ENCODE measurements around the gene TRMO. TPM values are rescaled to one million over a fixed set of nuclear protein-coding genes. Genes with fewer than 3 reads are reported as not detected.

TRMO gene
- total RNA-seq, 2 experiments from 2014 or later, result 42.8 to 45.8 TPM

DNA sequence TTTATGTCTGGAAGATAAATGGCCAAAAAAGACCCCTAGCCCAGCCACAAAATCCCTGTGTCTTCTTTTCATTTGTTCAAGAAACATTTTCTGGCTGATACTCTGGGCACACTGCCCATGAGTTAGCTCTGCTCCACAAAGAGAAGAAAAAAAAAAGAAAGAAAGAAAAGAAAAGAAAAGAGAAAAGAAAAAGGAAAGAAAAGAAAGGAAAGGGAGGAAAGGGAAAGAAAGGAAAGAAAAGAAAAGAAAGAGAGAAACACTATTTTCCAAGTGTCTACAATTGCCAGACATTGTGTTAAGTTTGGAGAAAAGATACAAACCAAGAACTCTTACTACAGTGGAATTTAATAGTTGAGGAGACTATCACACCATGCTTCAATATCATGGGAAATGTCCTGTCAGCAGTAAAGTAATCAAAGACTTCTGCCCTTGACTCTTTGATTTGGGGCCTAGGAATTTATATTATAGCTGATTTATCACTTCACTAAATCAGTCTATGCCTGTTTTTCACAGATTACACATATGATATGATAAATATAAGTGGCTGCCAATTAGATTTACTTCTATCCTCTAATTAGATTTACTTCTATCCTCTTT is 3.0 kb downstream of the TRMO start:
- H3K4me1 ChIP-seq (ENCODE audit: insufficient read depth, low read length), result peaks cover 51% of the 10 kb centered on the region

DNA sequence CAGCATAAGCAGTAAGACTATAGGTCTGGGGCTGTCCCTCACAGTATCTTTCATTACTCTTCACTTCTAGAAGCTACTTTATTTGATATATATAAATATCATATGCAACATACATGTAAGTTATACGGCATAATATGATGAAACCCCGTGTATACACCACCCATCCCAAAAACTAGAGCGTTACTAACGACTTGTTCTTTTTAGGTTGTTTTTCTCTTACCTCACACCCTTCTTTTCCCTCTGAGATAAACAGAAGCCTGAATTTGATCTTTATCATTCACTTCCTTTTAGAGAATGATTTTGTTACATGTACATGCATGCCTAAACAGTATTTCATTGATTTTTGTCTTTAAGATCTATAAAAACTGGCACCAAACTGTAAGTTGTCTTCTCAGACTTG is 3.7 kb downstream of the TRMO start:
- peak overlapping the region; percentile 96 for H3K27ac Mint-ChIP-seq
- ChIA-PET POLR2A (interaction anchor here (0.5 to 6.7 kb wide), 6 partner anchors 10 to 66 kb away, joined by 3 to 181 read pairs (median 8); partner anchors contain the start of gene ANP32B), CTCF (interaction anchor here (0.6 to 9.9 kb wide), 2 partner anchors 15 to 23 kb away, joined by 3 to 221 read pairs; no protein-coding TSS in a partner anchor)
- H3K36me3 Mint-ChIP-seq (ENCODE audit: low read depth), result peaks cover 60% of the 10 kb centered on the region
- H3K27me3 ChIP-seq (ENCODE audit: control insufficient read depth in 1 of 2, insufficient read depth in 2 of 2, low read length in 2 of 2), result no peaks in the 10 kb centered on the region
- no peaks in the 10 kb centered on the region for H3K9me3 Mint-ChIP-seq
- H3K4me1 Mint-ChIP-seq (ENCODE audit: low read depth), result peaks cover 82% of the 10 kb centered on the region
- intact Hi-C loops (cut with DNase I, micrococcal nuclease), result no loop called here
- peaks cover 3% of the 10 kb centered on the region for H3K27me3 Mint-ChIP-seq
- TF ChIP-seq, protein P1, sequence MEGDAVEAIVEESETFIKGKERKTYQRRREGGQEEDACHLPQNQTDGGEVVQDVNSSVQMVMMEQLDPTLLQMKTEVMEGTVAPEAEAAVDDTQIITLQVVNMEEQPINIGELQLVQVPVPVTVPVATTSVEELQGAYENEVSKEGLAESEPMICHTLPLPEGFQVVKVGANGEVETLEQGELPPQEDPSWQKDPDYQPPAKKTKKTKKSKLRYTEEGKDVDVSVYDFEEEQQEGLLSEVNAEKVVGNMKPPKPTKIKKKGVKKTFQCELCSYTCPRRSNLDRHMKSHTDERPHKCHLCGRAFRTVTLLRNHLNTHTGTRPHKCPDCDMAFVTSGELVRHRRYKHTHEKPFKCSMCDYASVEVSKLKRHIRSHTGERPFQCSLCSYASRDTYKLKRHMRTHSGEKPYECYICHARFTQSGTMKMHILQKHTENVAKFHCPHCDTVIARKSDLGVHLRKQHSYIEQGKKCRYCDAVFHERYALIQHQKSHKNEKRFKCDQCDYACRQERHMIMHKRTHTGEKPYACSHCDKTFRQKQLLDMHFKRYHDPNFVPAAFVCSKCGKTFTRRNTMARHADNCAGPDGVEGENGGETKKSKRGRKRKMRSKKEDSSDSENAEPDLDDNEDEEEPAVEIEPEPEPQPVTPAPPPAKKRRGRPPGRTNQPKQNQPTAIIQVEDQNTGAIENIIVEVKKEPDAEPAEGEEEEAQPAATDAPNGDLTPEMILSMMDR (IDR thresholded peaks at IDR 0.05), result no peak
- peaks cover 51% of the 10 kb centered on the region for H3K4me1 ChIP-seq (ENCODE audit: insufficient read depth, low read length)
- peak overlapping the region; percentile 76 for H3K4me3 ChIP-seq (ENCODE audit: low read length)
- DNase-seq, result peak in 3 of 14 experiments; percentile 55 to 60 (median 57)
- H3K9me3 ChIP-seq (ENCODE audit: control insufficient read depth in 1 of 2, insufficient read depth in 1 of 2, low read length in 2 of 2), result no peaks in the 10 kb centered on the region
- peak overlapping the region; percentile 80 for H3K4me3 Mint-ChIP-seq
- ATAC-seq (ENCODE audit: poor library complexity), result no peak
- peaks cover 32% of the 10 kb centered on the region for H3K36me3 ChIP-seq (ENCODE audit: insufficient read depth, low read length)
- peak overlapping the region; percentile 99 for H3K27ac ChIP-seq (ENCODE audit: low read depth in 1 of 2, low read length in 2 of 2)

More for the DNA sequence above, 3.0 kb downstream of the TRMO start:
- DNase-seq (peak in 1 of 14 experiments; percentile 22), ATAC-seq (ENCODE audit: poor library complexity) (no peak)
- intact Hi-C loops (cut with DNase I, micrococcal nuclease), result no loop called here
- Histone ChIP-seq H3K36me3 (ENCODE audit: insufficient read depth, low read length) (peaks cover 25% of the 10 kb centered on the region), H3K9me3 (ENCODE audit: control insufficient read depth in 1 of 2, insufficient read depth in 1 of 2, low read length in 2 of 2) (no peaks in the 10 kb centered on the region), H3K4me3 (ENCODE audit: low read length) (peak overlapping the region; percentile 76), H3K27ac (ENCODE audit: low read depth in 1 of 2, low read length in 2 of 2) (peak overlapping the region; percentile 99), H3K27me3 (ENCODE audit: control insufficient read depth in 1 of 2, insufficient read depth in 2 of 2, low read length in 2 of 2) (no peaks in the 10 kb centered on the region)
- H3K27ac Mint-ChIP-seq, result peak overlapping the region; percentile 96
- ChIA-PET CTCF (interaction anchor here (5.4 to 9.9 kb wide), 2 partner anchors 16 to 30 kb away, joined by 60 to 221 read pairs; no protein-coding TSS in a partner anchor), POLR2A (interaction anchor here (1.2 to 6.7 kb wide), 7 partner anchors 10 to 337 kb away, joined by 3 to 335 read pairs (median 60); partner anchors contain the start of genes ANP32B and TBC1D2)
- peaks cover 80% of the 10 kb centered on the region for H3K4me1 Mint-ChIP-seq (ENCODE audit: low read depth)
- peak overlapping the region; percentile 80 for H3K4me3 Mint-ChIP-seq
- TF ChIP-seq, protein P1 (IDR thresholded peaks at IDR 0.05), result no peak
- H3K36me3 Mint-ChIP-seq (ENCODE audit: low read depth), result peaks cover 53% of the 10 kb centered on the region
- H3K27me3 Mint-ChIP-seq, result peaks cover 3% of the 10 kb centered on the region
- no peaks in the 10 kb centered on the region for H3K9me3 Mint-ChIP-seq

DNA sequence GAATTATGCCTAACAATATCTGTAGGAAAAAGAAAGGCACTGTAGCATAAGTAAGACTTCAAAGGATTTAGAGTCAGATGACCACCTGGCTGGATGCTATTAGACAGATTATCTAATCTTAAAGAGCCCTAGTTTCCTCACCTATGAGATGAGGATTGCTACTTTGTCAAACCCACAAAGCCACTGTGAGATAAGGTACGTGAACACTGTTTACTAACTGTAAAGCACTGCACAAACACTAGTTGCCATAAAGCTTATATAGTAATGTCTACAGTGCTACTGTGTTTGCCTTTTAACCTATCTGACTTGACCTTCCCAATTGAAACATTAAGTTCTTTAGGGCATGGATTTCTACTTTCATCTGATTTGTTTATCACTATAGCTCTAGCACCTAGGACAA is 10.3 kb downstream of the TRMO start:
- peak in 1 of 14 experiments; percentile 21 for DNase-seq
- Histone ChIP-seq H3K4me1 (ENCODE audit: insufficient read depth, low read length) (peaks cover 58% of the 10 kb centered on the region), H3K4me3 (ENCODE audit: low read length) (no peak overlapping the region), H3K36me3 (ENCODE audit: insufficient read depth, low read length) (peaks cover 86% of the 10 kb centered on the region), H3K27me3 (ENCODE audit: control insufficient read depth in 1 of 2, insufficient read depth in 2 of 2, low read length in 2 of 2) (no peaks in the 10 kb centered on the region), H3K9me3 (ENCODE audit: control insufficient read depth in 1 of 2, insufficient read depth in 1 of 2, low read length in 2 of 2) (no peaks in the 10 kb centered on the region), H3K27ac (ENCODE audit: low read depth in 1 of 2, low read length in 2 of 2) (peak overlapping the region in 1 of 2 donors; percentile 45)
- peaks cover 92% of the 10 kb centered on the region for H3K36me3 Mint-ChIP-seq (ENCODE audit: low read depth)
- peaks cover 91% of the 10 kb centered on the region for H3K4me1 Mint-ChIP-seq (ENCODE audit: low read depth)
- TF ChIP-seq, protein P1 (IDR thresholded peaks at IDR 0.05), result no peak
- ATAC-seq (ENCODE audit: poor library complexity), result no peak
- intact Hi-C loops (cut with DNase I, micrococcal nuclease), result no loop called here
- no peak overlapping the region for H3K4me3 Mint-ChIP-seq
- CTCF ChIA-PET, result interaction anchor here (1.0 to 1.4 kb wide), 4 partner anchors 9 to 22 kb away, joined by 3 to 6 read pairs (median 5); partner anchors contain the start of gene TRMO
- H3K9me3 Mint-ChIP-seq, result no peaks in the 10 kb centered on the region
- H3K27me3 Mint-ChIP-seq, result no peaks in the 10 kb centered on the region
- H3K27ac Mint-ChIP-seq, result peak overlapping the region; percentile 96
- POLR2A ChIA-PET, result interaction anchor here (2.8 kb wide), 1 partner anchor 9 kb away, joined by 19 read pairs; the partner anchor contains the start of gene TRMO
